ENCODE measurements around the gene NEAT1.

DNA sequence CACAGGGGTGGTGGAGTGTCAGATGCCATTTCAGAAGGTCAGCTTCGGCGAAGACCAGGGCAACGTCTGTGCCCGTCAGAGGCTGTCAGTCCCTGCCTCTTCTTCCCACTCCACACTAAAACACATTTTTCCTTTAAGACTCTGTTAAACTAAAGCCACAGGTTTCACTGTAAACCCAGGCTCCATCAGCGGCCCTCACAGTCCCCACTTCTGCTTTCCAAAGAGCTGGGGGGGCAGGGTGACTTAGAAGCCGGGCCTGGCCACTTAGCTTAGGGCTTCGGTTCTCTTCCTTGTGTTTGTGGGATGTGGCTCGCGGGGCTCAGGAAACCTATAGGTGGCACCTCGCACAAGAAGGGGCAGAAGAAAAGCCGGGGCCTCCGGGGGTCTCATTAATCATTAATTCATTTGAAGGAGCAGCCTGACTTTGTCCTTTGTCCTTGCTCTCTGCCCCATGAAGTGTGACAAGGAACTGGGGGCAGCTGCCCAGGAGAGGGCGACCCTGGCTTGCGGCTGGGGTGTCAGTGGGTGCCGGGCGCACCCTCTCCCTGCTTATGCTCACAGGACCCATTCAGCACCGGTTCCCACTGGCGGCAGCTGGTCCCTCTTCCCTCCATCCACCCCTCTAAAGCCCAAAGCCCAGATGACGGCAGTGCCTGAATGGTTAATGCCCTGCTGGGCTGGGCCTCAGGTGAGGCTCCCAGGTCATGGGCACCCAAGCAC is 44.2 kb upstream of the NEAT1 start:
- TF ChIP-seq EP300 (IDR thresholded peaks at IDR 0.05; ENCODE audit: low read depth) (no peak), POLR2AphosphoS5 (IDR thresholded peaks at IDR 0.05) (no peak)
